ENCODE data around the gene LRRC25. TPM values are rescaled to one million over a fixed set of nuclear protein-coding genes. Genes with fewer than 3 reads are reported as not detected.
"Not testable (repeated sequence)": the region's sequence is repeated elsewhere in the genome, so short reads cannot be mapped to it uniquely, and the experiment has no call there.

Gene LRRC25
- total RNA-seq, 2 experiments from 2014 or later, result 0.53 to 0.68 TPM

GRCh38 chr19:18414504-18415177, 17.2 kb upstream of the LRRC25 start:
- Mint-ChIP-seq H3K27ac (peak overlapping the region; percentile 86), H3K27me3 (ENCODE audit: low read depth) (peaks cover 5% of the 10 kb centered on the region), H3K4me3 (peak overlapping the region; percentile 40), H3K4me1 (ENCODE audit: low read depth) (peaks cover 59% of the 10 kb centered on the region), H3K9me3 (ENCODE audit: insufficient read depth) (no peaks in the 10 kb centered on the region), H3K36me3 (ENCODE audit: low read depth) (no peaks in the 10 kb centered on the region)
- ChIA-PET CTCF (interaction anchor here (0.6 to 9.3 kb wide), 12 partner anchors 17 to 711 kb away, joined by 3 to 122 read pairs (median 3); partner anchors contain the start of genes GDF15, JUND and MPV17L2), POLR2A (interaction anchor here (0.8 to 6.9 kb wide), 6 partner anchors 9 to 505 kb away, joined by 3 to 50 read pairs (median 3); partner anchors contain the start of genes DDX49 and JUND)
- DNase-seq (peak; percentile 74), ATAC-seq (peak; percentile 4)

DNA sequence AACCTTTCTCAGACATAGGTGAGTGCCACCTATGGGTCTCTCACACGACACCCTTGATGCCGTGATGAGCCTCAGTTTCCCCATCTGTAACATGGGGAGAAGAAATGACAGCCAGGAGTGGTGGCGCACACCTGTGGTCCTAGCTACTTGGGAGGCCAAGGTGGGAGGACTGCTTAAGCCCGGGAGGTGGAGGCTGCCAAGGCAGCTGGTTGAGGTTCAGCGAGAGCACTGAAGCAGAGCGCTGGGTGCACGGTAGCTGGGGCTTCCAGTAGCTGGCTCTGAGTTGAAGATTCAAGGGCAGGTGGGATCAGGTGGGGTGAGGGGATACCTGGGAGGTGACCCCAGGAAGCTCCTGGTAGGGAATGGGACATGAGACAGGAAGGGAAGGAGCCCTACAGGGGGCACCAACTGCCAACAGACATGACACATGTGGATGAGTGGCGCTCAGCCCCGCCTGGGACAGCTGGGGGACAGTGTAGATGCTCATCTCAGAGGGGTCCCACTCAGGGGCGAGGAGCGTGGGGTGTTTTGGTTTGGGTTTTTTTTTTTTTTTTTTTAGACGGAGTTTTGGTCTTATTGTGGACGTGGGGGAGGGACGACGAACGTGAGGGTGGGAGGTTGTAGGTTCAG, 15.3 kb upstream of the LRRC25 start:
- Mint-ChIP-seq H3K4me1 (ENCODE audit: low read depth) (peaks cover 46% of the 10 kb centered on the region), H3K4me3 (no peak overlapping the region), H3K27ac (no peak overlapping the region), H3K9me3 (ENCODE audit: insufficient read depth) (no peaks in the 10 kb centered on the region), H3K36me3 (ENCODE audit: low read depth) (no peaks in the 10 kb centered on the region), H3K27me3 (ENCODE audit: low read depth) (peaks cover 5% of the 10 kb centered on the region)
- POLR2A ChIA-PET, result interaction anchor here (1.1 to 6.9 kb wide), 4 partner anchors 20 to 133 kb away, joined by 3 to 50 read pairs (median 3); partner anchors contain the start of gene JUND
- ATAC-seq (no peak), DNase-seq (no peak)
- CTCF ChIA-PET, result interaction anchor here (0.7 to 9.3 kb wide), 9 partner anchors 11 to 220 kb away, joined by 3 to 122 read pairs (median 7); partner anchors contain the start of genes GDF15, JUND, MPV17L2 and RAB3A

GRCh38 chr19:18408053-18408476, 10.6 kb upstream of the LRRC25 start:
- Mint-ChIP-seq H3K4me3 (no peak overlapping the region), H3K27ac (no peak overlapping the region), H3K27me3 (ENCODE audit: low read depth) (peaks cover 5% of the 10 kb centered on the region), H3K36me3 (ENCODE audit: low read depth) (no peaks in the 10 kb centered on the region), H3K9me3 (ENCODE audit: insufficient read depth) (no peaks in the 10 kb centered on the region), H3K4me1 (ENCODE audit: low read depth) (peaks cover 9% of the 10 kb centered on the region)
- ATAC-seq (peak; percentile 34), DNase-seq (peak; percentile 51)
- CTCF ChIA-PET, result no interaction called here
- POLR2A ChIA-PET, result no interaction called here

GRCh38 chr19:18406749-18407148, 9.3 kb upstream of the LRRC25 start:
- CTCF ChIA-PET, result interaction anchor here (2.4 kb wide), 1 partner anchor 18 kb away, joined by 14 read pairs; no protein-coding TSS in a partner anchor
- Mint-ChIP-seq H3K27ac (no peak overlapping the region), H3K4me1 (ENCODE audit: low read depth) (peaks cover 11% of the 10 kb centered on the region), H3K27me3 (ENCODE audit: low read depth) (peaks cover 3% of the 10 kb centered on the region), H3K4me3 (no peak overlapping the region), H3K9me3 (ENCODE audit: insufficient read depth) (no peaks in the 10 kb centered on the region), H3K36me3 (ENCODE audit: low read depth) (no peaks in the 10 kb centered on the region)
- DNase-seq (no peak), ATAC-seq (no peak)
- POLR2A ChIA-PET, result no interaction called here

DNA sequence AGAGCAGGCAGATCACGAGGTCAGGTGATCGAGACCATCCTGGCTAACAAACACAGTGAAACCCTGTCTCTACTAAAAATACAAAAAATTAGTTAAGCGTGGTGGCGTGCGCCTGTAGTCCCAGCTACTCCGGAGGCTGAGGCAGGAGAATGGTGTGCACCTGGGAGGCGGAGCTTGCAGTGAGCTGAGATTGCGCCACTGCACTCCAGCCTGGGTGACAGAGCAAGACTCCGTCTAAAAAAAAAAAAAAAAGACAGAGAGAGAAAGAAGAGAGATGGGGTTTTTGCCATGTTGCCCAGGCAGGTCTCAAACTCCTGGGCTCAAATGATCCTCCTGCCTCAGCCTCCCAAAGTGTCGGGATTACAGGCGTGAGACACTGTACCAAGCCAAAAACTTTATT, 8.3 kb upstream of the LRRC25 start:
- POLR2A ChIA-PET; H3K9me3 Mint-ChIP-seq (ENCODE audit: insufficient read depth); DNase-seq; H3K4me3 Mint-ChIP-seq; ATAC-seq; H3K36me3 Mint-ChIP-seq (ENCODE audit: low read depth); H3K27me3 Mint-ChIP-seq (ENCODE audit: low read depth); H3K27ac Mint-ChIP-seq: not testable (repeated sequence)
- CTCF ChIA-PET, result interaction anchor here (2.4 kb wide), 1 partner anchor 17 kb away, joined by 14 read pairs; no protein-coding TSS in a partner anchor
- peaks cover 20% of the 10 kb centered on the region for H3K4me1 Mint-ChIP-seq (ENCODE audit: low read depth)

GRCh38 chr19:18402455-18403248, 5.2 kb upstream of the LRRC25 start:
- POLR2A ChIA-PET; H3K9me3 Mint-ChIP-seq (ENCODE audit: insufficient read depth); H3K27me3 Mint-ChIP-seq (ENCODE audit: low read depth); DNase-seq; H3K36me3 Mint-ChIP-seq (ENCODE audit: low read depth); H3K27ac Mint-ChIP-seq; H3K4me3 Mint-ChIP-seq; ATAC-seq: not testable (repeated sequence)
- CTCF ChIA-PET, result interaction anchor here (1.1 to 1.3 kb wide), 3 partner anchors 74 to 124 kb away, joined by 3 to 4 read pairs (median 3); no protein-coding TSS in a partner anchor
- H3K4me1 Mint-ChIP-seq (ENCODE audit: low read depth), result peaks cover 22% of the 10 kb centered on the region

DNA sequence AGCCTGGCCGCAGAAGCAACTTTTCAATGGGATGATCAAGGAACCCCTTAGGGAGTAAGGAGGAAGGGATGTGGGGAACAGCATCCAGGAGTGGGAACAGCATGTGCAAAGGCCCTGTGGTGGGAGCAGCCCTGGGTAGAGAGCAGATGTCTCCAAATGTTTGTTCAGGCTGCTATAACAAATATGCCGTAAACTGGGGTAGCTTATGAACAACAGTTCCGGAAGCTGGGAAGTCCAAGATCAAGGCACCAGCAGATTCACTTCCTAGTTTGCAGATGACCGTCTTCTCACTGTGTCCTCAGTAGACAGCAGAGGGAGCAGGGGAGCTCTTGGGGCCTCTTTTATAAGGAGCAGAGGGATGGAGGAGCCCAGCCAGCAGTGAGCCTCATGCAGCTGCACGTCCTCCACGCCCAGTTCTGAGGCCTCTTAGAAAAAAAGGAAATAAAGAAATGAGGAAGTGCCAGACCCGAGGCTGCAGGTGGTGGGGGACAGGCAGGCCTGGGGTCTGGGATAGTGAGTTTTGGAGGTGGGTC, 4.2 kb upstream of the LRRC25 start:
- CTCF ChIA-PET, result interaction anchor here (0.7 to 2.6 kb wide), 6 partner anchors 9 to 123 kb away, joined by 3 to 13 read pairs (median 3); no protein-coding TSS in a partner anchor
- Mint-ChIP-seq H3K36me3 (ENCODE audit: low read depth) (no peaks in the 10 kb centered on the region), H3K4me1 (ENCODE audit: low read depth) (peaks cover 26% of the 10 kb centered on the region), H3K27me3 (ENCODE audit: low read depth) (peaks cover 11% of the 10 kb centered on the region), H3K4me3 (no peak overlapping the region), H3K9me3 (ENCODE audit: insufficient read depth) (no peaks in the 10 kb centered on the region), H3K27ac (peak overlapping the region; percentile 73)
- DNase-seq, result no peak
- POLR2A ChIA-PET, result no interaction called here
- no peak for ATAC-seq

GRCh38 chr19:18399008-18399407, 1.6 kb upstream of the LRRC25 start:
- H3K36me3 Mint-ChIP-seq (ENCODE audit: low read depth), result no peaks in the 10 kb centered on the region
- no peak for DNase-seq
- H3K27me3 Mint-ChIP-seq (ENCODE audit: low read depth), result peaks cover 14% of the 10 kb centered on the region
- no peak overlapping the region for H3K4me3 Mint-ChIP-seq
- no peaks in the 10 kb centered on the region for H3K9me3 Mint-ChIP-seq (ENCODE audit: insufficient read depth)
- ChIA-PET CTCF (interaction anchor here (1.0 to 2.4 kb wide), 2 partner anchors 11 to 12 kb away, joined by 4 to 18 read pairs; no protein-coding TSS in a partner anchor), POLR2A (no interaction called here)
- ATAC-seq, result no peak
- no peak overlapping the region for H3K27ac Mint-ChIP-seq
- H3K4me1 Mint-ChIP-seq (ENCODE audit: low read depth), result peaks cover 26% of the 10 kb centered on the region

DNA sequence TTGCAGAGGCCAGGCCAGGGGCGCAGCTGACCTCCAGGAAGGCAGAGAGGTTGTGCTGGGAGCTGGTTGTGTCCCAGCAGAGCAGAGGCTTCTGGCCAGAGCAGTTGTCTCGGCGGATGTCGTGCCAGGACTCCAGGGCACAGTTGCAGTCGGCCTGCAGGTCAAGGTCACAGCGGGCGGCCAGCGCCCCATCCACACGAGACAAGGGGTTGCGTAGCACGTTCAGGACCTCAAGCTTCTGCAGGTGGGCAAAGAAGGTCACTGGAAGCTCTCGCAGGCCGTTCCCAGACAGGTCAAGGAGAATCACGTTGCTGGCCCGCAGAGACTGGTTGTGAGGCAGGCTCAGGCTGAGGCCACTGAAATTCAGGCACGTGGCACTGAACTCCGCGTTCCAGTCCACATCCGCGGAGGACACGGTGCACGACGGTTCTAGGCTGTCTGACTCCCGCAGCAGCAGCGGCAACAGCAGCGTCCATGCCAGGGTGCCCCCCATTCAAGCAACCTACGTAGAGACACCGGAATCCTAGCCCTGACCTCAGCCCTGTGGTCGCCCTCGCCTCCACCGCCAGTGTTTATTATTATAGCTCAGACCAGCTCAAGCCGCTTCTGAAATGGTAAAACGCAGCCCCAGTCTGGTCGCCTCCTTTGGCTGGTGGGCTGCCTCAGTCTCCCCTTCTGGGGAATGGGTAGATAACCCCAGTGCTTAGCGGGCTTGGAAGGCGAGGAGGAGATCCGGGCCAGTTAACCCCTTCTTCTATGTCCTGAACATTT, 766 bp downstream of the LRRC25 start:
- DNase-seq (no peak), ATAC-seq (no peak)
- Mint-ChIP-seq H3K4me3 (no peak overlapping the region), H3K27ac (no peak overlapping the region), H3K4me1 (ENCODE audit: low read depth) (peaks cover 23% of the 10 kb centered on the region), H3K9me3 (ENCODE audit: insufficient read depth) (no peaks in the 10 kb centered on the region), H3K27me3 (ENCODE audit: low read depth) (peaks cover 19% of the 10 kb centered on the region), H3K36me3 (ENCODE audit: low read depth) (no peaks in the 10 kb centered on the region)
- POLR2A ChIA-PET, result no interaction called here
- CTCF ChIA-PET, result interaction anchor here (0.9 to 2.4 kb wide), 3 partner anchors 8 to 141 kb away, joined by 3 to 18 read pairs (median 6); a partner anchor contains a TSS

- Mint-ChIP-seq H3K27me3 (ENCODE audit: low read depth) (peaks cover 35% of the 10 kb centered on the region), H3K27ac (no peak overlapping the region), H3K4me3 (no peak overlapping the region), H3K9me3 (ENCODE audit: insufficient read depth) (no peaks in the 10 kb centered on the region), H3K36me3 (ENCODE audit: low read depth) (no peaks in the 10 kb centered on the region), H3K4me1 (ENCODE audit: low read depth) (peaks cover 9% of the 10 kb centered on the region)
- ATAC-seq (no peak), DNase-seq (no peak)
- ChIA-PET POLR2A (interaction anchor here (1.7 kb wide), 1 partner anchor 10 kb away, joined by 5 read pairs; no protein-coding TSS in a partner anchor), CTCF (interaction anchor here (1.1 kb wide), 1 partner anchor 16 kb away, joined by 3 read pairs; no protein-coding TSS in a partner anchor)
Observed at GRCh38 chr19:18393836-18394235, 3.6 kb downstream of the LRRC25 start.
